ENCODE data around the gene ENOX1. TPM values are rescaled to one million over a fixed set of nuclear protein-coding genes. Genes with fewer than 3 reads are reported as not detected.
"Not testable (repeated sequence)": the region's sequence is repeated elsewhere in the genome, so short reads cannot be mapped to it uniquely, and the experiment has no call there.

ENOX1 gene
- total RNA-seq, 2 experiments from 2014 or later = 0.10 TPM; not detected in 1

DNA sequence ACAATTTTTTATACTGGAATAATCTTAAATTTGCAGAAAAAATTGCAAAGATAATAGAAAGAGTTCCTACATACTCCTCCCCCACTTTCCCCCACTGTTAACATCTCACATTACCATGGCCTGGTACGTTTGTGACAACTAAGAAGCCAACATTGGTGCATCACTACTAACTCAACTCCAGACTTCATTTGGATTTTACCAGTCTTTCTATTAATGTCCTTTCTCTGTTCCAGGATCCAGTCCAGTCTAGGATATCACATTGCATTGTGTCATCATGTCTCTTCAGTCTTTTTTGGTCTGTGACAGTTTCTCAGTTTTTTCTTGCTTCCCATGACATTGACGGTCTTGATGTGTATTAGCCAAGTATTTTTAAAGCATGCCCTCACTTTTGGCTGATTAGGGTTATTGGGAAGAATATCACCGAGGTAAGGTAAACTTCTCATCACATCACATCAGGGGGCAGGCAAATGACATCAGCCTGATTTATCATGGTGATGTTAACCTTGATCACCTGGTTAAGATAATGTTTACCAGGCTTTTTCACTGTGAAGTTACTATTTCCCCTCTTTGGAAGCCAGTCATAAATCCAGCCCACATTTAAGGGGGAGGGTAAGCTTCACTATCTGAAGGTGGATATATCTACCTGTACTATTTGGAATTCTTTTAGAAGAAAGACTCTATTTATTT lies 322.1 kb downstream of the ENOX1 start:
- CTCF ChIA-PET = no interaction called here
- POLR2A ChIA-PET = no interaction called here

DNA sequence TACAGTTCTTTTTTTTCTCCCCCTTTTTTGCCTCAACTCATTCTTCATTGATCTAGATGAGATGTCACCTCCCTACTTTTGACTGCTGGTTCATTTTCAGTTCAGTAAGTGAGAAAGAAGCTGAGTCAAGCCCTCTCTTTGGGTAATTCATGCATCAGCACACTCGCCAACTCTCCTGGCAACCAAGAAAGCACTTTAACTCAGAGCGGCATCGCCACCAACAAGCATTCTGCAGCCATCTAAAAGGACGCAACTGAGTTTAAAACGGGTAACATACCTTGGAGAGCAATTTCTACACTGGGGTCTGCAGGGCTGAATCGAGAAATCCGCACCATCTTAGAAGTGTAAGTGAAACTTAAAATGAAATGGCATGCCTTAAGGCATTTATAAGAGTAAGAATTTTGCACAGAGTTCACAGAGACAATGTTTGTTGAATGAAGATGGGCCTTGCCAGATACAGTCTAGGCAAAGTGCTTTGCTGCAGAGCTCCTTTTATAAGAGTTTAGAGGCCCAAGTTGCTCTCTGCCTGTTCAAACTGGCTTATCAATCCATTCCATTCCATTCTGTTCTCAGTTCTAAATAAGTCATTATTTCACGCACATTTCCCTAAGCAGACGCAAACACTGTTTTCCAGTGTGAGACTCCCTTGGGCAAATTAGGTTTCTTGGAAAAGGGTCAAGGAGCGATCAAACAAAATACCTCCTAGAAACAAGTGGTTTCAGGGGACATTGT lies 338.0 kb downstream of the ENOX1 start:
- ChIA-PET CTCF (no interaction called here), POLR2A (no interaction called here)

DNA sequence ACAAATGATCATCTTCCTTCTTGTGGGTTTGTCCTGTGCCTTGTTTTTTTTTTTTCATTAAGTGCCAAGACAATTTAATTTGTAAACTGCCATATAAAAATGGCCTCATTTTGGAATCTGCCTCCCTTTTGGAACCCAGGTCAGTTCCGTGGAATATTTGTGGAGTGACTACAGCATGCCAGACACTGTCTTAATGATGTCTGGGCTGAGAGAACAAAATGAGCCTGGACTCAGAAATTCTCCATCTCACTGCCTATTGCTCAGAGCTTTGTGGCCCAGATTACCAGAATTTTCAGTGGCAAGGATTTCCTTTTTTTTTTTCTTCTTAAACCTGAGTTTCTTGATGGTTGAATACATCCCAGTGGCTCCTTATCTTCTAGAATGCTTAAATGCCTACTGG lies 340.6 kb downstream of the ENOX1 start:
- POLR2A ChIA-PET = no interaction called here
- CTCF ChIA-PET = no interaction called here

DNA sequence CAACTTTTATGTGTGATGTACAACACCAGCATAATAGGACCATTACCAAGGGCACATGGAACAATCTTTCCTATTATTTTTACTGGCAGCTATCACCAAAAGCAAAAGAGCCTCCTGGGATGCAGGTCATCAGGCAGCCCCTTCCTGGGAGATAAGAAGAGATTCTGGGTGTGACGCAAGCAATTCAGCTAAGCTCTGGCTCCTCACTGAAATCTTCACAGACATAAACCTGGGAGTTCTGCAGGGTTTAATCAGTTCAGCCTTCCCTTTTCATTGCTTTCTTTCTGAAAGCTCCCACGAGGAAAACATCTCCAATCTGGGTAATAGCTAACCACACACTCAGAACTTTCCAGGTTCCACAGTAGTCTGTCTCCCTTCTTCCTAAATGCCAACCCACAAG lies 341.1 kb downstream of the ENOX1 start:
- CTCF ChIA-PET = no interaction called here
- POLR2A ChIA-PET = no interaction called here

DNA sequence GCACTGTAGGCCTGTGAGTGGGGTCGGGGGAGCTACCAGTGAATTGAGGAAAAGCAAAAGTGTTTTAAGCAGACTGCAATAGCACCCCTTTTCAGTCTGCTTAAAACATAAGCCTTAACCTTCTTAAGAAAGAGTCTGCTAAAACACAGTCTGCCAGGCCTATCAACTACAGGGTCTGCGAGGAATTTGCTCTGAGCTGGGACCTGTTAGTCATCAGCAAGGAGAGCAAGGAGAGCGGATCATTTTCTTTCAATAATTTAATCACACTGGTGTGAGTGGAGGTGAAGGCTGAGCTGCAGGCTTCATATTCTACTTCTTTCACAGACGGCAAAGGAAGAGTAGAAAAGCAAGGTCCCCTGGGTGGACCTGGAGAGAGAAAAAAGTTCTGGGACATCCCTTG lies 342.7 kb downstream of the ENOX1 start:
- POLR2A ChIA-PET = no interaction called here
- CTCF ChIA-PET = no interaction called here

DNA sequence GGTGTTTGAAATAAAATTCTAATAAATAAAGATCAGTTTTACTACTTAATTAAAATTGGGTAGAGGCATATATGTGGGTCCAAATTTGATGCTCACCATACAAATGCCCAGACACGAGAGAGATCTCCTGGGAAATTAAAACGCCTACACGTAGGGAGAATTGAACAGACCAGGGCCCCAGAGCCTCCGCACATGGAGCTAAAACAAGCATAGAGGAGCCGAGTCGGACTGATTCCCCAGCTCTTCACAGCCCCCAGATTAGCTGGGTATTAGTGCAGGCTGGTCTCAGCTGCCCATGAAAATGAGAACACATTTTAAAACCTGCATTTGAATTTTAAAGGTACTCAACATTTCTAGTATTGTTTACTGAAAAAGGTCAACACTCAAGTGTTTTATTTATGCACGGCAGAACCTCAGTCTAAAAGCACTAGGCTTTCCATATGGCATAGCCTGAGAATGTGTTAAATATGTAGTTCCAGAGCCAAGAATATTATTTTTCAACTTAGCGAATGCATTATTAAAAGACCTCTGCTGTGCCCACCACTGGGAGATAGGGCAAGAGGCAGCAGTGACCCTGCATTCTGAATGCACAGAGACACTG lies 344.8 kb downstream of the ENOX1 start:
- ChIA-PET CTCF (no interaction called here), POLR2A (no interaction called here)

DNA sequence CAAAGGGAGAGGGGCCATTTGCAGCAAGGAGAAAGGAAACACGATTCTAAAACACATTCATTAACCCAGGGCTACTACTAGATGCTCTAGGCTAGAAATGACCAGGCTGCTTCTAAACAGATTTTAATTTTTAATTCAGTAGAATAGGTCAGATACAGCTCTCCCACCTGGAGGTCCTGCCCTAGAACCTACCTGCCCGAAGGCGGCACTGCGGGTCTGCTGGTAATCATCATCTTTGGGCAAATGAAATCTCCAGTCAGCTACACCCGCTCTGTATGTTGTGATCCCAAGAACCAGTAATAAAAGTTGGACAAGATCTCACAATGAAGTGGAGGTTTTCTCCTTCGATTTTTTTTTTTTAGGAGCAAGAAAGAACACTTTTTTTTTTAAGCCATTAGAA lies 345.3 kb downstream of the ENOX1 start:
- POLR2A ChIA-PET = no interaction called here

DNA sequence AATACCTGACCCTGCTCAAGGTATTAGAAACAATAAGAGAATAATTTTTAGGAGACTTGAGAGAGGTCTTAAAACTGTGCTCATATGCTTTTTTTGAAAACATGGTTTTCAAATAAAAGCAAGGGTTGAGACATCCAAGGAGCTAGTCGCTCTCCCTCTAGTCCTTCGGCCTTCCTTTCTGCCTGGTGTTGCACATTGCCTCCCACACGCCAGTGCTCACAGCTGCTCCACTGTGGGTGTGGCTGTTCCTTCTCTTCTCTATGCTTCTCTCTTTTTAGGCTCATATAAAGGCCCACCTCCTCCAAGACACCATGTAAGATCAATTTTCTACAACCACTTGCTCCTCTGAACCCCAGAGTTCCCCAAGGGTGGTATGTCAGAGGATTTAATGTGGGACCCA lies 352.6 kb downstream of the ENOX1 start:
- CTCF ChIA-PET = interaction anchor here (0.7 kb wide), 1 partner anchor 17 kb away, joined by 4 read pairs; no protein-coding TSS in a partner anchor
- POLR2A ChIA-PET = no interaction called here

More for the DNA sequence above, 345.3 kb downstream of the ENOX1 start:
- CTCF ChIA-PET = no interaction called here

DNA sequence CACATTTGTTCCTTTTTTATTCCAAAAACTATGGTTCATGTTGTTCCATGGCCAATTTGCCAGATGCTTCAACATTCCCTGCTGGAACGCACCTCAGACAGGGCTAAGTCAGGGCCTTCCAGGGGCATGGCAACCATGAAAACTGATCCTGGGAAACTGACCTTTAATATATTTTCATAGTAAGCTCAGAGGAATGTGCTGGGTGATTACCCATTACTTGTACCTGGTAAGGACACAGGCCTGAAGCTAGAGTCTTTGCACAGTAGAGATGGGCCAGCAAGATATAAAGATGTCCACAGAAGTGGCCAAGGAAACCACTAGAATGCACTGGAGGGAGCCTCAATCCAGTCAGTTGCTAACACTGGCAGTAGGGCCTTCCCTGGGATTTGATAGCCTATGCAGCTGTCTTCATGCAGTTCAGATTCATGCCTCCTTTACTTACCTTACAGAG lies 353.1 kb downstream of the ENOX1 start:
- CTCF ChIA-PET = no interaction called here
- POLR2A ChIA-PET = no interaction called here

DNA sequence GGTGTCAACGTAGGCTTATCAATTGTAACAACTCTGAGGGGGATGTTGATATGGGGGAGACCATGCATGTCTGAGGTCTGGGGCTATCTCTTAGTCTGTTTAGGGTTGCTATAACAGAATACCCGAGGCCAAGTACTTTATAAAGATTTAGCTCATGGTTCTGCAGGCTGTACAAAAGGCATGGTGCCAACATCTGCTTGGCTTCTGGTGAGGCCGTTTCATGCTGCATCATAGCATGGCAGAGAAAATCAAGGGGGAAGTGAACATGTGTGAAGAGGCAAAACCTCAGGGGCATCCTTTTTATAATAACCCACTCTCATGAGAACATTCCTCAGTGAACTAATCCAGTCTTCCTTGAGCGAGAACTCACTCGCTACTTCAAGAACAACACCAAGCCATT lies 353.8 kb downstream of the ENOX1 start:
- CTCF ChIA-PET = no interaction called here

DNA sequence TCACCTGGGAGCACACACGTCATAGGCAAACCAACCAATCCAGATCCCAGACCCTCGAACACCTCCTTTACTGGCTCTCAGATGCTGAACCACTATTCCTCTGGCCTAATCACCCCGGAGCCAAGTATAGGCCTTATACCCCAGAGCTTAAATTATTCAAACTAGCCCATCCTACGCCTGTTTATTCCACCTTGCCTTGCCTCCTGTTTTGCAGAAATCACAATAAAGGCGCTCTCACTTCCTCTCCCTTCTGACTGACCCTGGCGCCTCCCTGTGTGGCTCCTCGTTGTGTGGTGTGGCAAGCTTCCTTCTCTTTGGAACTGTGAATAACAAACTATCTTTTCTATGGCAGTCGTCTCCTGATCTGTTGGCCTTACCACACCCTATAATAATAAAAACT lies 354.9 kb downstream of the ENOX1 start:
- CTCF ChIA-PET = no interaction called here
- POLR2A ChIA-PET = no interaction called here

More for the DNA sequence above, 353.8 kb downstream of the ENOX1 start:
- POLR2A ChIA-PET = no interaction called here

DNA sequence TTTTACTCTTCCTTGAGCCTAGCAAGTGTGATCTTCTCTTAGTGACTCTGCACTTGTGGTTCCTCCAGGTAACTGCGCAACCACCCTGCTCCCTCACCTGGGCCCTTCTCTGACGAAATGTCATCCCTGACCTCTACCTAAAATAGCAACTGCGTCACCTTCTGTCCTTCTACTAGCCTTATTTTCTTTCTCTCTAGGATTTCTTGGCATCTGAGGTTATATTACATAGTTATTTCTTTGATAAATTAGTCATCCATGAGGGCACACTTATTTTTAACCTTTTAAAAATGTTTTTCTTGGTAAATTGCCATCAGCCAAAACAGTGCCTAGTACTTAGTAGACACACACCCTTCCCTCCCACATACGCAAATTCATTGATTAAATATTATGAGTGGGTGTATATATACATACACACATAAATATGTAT lies 355.5 kb downstream of the ENOX1 start:
- CTCF ChIA-PET = no interaction called here
- POLR2A ChIA-PET = no interaction called here

DNA sequence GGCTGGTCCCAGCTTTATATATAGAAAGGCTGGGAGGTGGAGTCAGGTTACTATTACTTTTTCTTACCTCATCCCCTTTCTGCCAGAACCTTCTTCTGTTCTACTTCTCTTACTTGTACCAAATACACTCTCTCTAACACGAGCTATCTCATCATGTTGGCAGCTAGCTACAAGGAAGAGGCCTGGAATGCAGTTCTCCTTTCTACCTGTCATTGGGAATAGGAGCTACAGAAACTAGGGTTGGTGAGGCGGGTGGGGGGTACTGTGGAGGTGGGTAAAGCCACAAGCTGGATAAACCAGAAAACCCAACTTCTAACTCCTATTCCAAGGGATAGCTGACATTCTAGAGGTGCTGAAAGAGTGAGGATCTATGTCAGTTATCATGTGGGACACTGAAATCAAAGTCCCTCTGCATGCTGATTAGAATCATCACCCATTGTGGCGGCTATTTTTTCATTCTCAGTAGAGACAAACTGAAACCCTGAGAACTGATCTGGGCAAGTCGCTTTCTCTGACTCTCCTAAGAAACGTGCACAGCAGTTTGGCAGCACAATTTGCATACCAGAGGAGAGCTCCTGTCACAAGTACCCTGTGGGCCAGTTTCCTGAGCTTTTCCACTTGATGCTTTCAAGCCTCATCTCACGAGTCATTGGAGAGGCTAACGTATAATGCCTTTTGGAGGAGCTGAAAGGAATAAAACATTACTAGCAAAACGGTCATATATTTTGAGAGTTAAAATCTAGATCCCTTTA lies 358.1 kb downstream of the ENOX1 start:
- CTCF ChIA-PET = no interaction called here
- POLR2A ChIA-PET = no interaction called here

DNA sequence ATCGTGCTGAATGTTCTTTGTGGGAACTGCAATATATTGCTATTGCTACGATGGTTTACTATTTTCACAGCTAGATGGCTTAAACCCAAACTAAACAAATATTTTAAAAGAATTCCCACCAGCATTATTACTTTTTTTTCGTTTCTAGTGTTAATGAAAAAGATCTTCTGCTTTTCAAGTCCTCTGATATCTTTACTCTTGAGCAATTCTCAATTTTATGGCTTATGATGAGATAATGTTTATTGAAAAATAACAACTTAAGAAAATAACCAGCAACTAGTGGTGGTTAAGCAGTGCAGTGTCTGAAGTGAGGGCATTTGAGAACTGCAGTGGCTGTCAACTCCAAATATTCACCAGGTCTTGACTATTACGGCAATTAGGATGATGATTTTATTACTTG lies 360.4 kb downstream of the ENOX1 start:
- CTCF ChIA-PET = no interaction called here

DNA sequence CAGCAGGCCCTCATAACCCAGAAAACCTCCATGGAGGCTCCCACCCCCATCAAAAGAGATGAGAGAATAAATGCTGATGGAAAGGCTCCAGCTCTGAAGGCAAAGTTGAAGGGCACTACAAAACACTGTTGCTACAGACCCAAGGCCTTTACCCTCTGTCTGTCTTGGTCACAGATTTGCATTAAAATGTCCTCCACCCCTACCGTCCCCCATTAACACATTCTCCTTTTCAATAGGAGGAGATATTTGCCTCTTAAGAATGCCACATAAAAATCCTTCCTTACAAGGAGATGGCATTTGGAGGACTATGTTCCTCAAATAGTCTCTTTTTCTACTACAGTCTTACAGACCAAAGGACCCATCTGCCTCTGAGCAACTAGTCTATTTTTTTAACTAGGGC lies 361.5 kb downstream of the ENOX1 start:
- POLR2A ChIA-PET = no interaction called here
- CTCF ChIA-PET = no interaction called here

More for the DNA sequence above, 360.4 kb downstream of the ENOX1 start:
- POLR2A ChIA-PET = no interaction called here

DNA sequence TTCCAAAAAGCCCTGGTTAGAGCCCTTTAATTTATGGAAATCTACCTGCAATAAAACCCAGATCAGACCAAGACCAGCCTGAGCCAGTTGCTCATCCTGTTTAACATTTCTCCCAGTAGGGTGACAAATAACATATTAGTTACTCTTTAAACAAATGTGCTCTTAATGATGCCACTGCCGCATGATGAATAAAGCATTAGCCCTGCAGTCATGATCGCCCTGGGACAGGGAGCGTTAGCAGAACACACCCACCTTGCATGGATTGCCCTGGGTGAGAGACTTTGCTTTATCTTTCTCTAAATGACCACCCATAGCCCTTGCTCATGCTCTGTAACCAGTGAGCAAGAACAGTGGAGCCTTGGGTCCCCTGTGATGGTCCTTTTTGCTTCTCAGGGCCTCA lies 362.4 kb downstream of the ENOX1 start:
- ChIA-PET POLR2A (no interaction called here), CTCF (no interaction called here)

DNA sequence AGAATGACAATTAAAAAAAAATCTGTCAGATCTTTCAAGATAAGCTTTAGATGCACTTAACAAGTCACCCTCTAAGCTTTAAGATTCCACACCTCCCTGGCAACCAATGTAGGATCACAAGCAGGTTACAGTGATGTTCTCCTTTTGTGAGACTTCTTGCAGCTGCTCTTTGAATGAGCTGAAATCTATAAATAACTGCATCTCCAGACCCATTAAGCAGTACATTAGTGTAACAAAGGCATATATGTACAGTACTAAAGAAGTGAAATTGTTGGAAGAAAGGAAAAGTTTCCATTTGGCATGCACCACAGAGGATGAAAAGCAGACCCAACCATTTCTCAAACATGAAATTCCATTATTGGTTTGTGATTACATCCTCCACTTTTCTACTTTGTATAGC lies 364.7 kb downstream of the ENOX1 start:
- POLR2A ChIA-PET = no interaction called here
- CTCF ChIA-PET = no interaction called here

DNA sequence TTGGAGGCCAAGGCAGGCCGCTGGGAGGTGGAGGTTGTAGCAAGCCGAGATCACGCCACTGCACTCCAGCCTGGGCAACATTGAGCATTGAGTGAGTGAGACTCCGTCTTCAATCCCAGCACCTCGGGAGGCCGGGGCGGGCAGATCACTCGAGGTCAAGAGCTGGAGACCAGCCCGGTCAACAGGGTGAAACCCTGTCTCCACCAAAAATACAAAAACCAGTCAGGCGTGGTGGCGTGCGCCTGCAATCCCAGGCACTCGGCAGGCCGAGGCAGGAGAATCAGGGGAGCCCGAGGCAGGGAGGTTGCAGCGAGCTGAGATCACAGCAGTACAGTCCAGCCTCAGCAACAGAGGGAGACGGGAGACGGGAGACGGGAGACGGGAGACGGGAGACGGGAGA lies 369.9 kb downstream of the ENOX1 start:
- POLR2A ChIA-PET, CTCF ChIA-PET: not testable (repeated sequence)

DNA sequence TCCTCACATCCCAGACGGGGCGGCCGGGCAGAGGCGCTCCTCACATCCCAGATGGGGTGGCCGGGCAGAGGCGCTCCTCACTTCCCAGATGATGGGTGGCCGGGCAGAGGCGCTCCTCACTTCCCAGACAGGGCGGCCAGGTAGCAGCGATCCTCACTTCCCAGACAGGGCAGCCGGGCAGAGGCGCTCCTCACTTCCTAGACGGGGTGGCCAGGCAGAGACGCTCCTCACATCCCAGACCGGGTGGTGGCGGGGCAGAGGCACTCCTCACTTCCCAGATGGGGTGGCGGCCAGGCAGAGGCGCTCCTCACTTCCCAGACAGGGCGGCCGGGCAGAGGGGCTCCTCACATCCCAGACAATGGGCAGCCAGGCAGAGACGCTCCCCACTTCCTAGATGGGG lies 370.4 kb downstream of the ENOX1 start:
- CTCF ChIA-PET, POLR2A ChIA-PET: not testable (repeated sequence)

DNA sequence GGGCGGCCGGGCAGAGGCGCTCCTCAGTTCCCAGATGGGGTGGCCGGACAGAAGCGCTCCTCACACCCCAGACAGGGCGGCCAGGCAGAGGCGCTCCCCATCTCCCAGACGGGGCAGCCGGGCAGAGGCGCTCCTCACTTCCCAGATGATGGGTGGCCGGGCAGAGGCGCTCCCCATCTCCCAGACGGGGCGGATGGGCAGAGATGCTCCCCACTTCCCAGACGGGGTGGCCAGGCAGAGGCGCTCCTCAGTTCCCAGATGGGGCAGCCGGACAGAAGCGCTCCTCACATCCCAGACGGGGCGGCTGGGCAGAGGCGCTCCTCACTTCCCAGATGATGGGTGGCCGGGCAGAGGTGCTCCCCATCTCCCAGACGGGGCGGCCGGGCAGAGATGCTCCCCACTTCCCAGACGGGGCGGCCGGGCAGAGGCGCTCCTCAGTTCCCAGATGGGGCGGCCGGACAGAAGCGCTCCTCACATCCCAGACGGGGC lies 370.8 kb downstream of the ENOX1 start:
- CTCF ChIA-PET, POLR2A ChIA-PET: not testable (repeated sequence)

DNA sequence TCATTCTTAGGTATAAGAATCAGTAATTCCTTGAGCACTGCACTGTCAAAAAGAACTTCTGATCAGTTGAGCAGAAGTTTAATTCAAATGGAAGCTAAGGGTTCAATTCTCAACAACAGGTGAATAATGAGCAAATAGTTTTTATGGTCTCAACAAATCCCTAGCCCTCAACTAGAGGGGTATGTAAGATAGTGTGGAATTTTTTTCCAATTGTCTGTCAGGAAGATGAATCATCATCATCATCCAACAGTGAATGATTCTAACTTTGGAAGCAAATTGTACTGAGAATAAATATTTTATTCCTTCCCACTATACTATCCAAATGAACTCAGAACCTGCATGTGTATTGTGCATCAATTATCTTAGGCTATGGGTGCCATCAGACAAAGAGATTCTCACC lies 372.7 kb downstream of the ENOX1 start:
- ChIA-PET CTCF (no interaction called here), POLR2A (no interaction called here)

Measured in activated CD8-positive, alpha-beta memory T cell treated with anti-CD3 and anti-CD28 coated beads for 36 hours (primary cell).